WTC11 (cell line): ENCODE data around the gene ZNF3.

Experiments used
- ATF1 ChIP-seq: sonication (generic); formaldehyde crosslinking; IDR thresholded peaks from 2 replicates; pipeline ENCODE4 v1.8.1; 2023; ENCODE audit warnings: mild to moderate bottlenecking, moderate library complexity, missing genetic modification reagents
- CBFB ChIP-seq: sonication (generic); formaldehyde crosslinking; IDR thresholded peaks from 2 replicates; pipeline ENCODE4 v1.8.1; 2022; ENCODE audit warnings: mild to moderate bottlenecking, low read depth, missing genetic modification reagents
- TF ChIP-seq, protein P1 (sequence below): fragments of 200-600 bp; IDR thresholded peaks from 2 replicates; pipeline ENCODE4 v1.8.0; 2022; ENCODE audit warnings: antibody characterized with exemption

DNA sequence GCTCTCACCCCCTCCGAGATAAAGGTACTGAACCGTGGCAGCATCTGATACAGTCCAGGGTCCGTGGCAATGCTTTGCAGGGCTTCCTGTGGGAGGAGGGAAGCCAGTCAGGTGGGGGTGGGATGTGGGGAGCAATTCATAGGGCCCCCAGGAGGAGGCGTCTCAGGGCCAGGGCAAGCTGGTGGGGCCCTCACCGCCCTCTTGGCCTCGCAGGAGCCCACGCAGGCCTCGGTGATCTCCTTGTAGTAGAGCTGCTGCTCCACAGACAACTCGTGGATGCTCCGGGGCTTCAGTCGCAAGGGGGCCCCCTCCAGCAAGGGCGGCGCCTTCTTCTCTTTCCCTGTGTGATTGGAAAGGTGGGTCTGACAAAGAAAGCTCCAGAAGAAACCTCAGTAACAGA, 30.4 kb upstream of the ZNF3 start:
- TF ChIP-seq ATF1 (CRISPR knock-in tag) (no peak), CBFB (CRISPR knock-in tag) (no peak)
- TF ChIP-seq, protein P1, sequence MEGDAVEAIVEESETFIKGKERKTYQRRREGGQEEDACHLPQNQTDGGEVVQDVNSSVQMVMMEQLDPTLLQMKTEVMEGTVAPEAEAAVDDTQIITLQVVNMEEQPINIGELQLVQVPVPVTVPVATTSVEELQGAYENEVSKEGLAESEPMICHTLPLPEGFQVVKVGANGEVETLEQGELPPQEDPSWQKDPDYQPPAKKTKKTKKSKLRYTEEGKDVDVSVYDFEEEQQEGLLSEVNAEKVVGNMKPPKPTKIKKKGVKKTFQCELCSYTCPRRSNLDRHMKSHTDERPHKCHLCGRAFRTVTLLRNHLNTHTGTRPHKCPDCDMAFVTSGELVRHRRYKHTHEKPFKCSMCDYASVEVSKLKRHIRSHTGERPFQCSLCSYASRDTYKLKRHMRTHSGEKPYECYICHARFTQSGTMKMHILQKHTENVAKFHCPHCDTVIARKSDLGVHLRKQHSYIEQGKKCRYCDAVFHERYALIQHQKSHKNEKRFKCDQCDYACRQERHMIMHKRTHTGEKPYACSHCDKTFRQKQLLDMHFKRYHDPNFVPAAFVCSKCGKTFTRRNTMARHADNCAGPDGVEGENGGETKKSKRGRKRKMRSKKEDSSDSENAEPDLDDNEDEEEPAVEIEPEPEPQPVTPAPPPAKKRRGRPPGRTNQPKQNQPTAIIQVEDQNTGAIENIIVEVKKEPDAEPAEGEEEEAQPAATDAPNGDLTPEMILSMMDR = no peak
